ENCODE measurements around the gene NAPB. TPM values are rescaled to one million over a fixed set of nuclear protein-coding genes. Genes with fewer than 3 reads are reported as not detected.

The NAPB gene
- total and polyA plus RNA-seq, 2 experiments from 2014 or later: 7.3 to 11.2 TPM

GRCh38 chr20:23335521-23335920, 85.8 kb downstream of the NAPB start:
- DNase-seq (ENCODE audit: low spot score): no peak
- Histone ChIP-seq H3K79me2 (no peaks in the 10 kb centered on the region), H3K27ac (no peak overlapping the region), H3K27me3 (no peaks in the 10 kb centered on the region), H2AFZ (no peak overlapping the region), H3K4me2 (no peak overlapping the region), H3K9me3 (ENCODE audit: low read depth) (no peaks in the 10 kb centered on the region), H3K4me1 (ENCODE audit: insufficient read depth) (no peaks in the 10 kb centered on the region), H3K4me3 (no peak overlapping the region), H3K9me2 (replicated peaks; ENCODE audit: insufficient read depth) (no peaks in the 10 kb centered on the region), H4K20me1 (ENCODE audit: insufficient read depth, poor library complexity, severe bottlenecking) (no peaks in the 10 kb centered on the region), H3K36me3 (replicated peaks; ENCODE audit: insufficient read depth, low read depth) (no peaks in the 10 kb centered on the region)
- TF ChIP-seq, protein P1, sequence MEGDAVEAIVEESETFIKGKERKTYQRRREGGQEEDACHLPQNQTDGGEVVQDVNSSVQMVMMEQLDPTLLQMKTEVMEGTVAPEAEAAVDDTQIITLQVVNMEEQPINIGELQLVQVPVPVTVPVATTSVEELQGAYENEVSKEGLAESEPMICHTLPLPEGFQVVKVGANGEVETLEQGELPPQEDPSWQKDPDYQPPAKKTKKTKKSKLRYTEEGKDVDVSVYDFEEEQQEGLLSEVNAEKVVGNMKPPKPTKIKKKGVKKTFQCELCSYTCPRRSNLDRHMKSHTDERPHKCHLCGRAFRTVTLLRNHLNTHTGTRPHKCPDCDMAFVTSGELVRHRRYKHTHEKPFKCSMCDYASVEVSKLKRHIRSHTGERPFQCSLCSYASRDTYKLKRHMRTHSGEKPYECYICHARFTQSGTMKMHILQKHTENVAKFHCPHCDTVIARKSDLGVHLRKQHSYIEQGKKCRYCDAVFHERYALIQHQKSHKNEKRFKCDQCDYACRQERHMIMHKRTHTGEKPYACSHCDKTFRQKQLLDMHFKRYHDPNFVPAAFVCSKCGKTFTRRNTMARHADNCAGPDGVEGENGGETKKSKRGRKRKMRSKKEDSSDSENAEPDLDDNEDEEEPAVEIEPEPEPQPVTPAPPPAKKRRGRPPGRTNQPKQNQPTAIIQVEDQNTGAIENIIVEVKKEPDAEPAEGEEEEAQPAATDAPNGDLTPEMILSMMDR (IDR thresholded peaks at IDR 0.05; ENCODE audit: poor library complexity): no peak
- TF ChIP-seq EZH2phosphoT487 (IDR thresholded peaks at IDR 0.05; ENCODE audit: low read depth, severe bottlenecking, unreplicated experiment) (no peak), EZH2 (IDR thresholded peaks at IDR 0.05; ENCODE audit: borderline replicate concordance) (no peak)
- 97% methylated on average over 5 of the region's 5 CpGs for whole genome bisulfite sequencing (ENCODE audit: low lambda C conversion rate, missing lambda C conversion rate)

- H3K27ac ChIP-seq: no peak overlapping the region
- H3K36me3 ChIP-seq (replicated peaks; ENCODE audit: insufficient read depth, low read depth): no peaks in the 10 kb centered on the region
- no peaks in the 10 kb centered on the region for H3K27me3 ChIP-seq
- H3K9me2 ChIP-seq (replicated peaks; ENCODE audit: insufficient read depth): no peaks in the 10 kb centered on the region
- WGBS (ENCODE audit: low lambda C conversion rate, missing lambda C conversion rate): 64% methylated on average over 3 of the region's 3 CpGs
- H3K79me2 ChIP-seq: no peaks in the 10 kb centered on the region
- H3K9me3 ChIP-seq (ENCODE audit: low read depth): no peaks in the 10 kb centered on the region
- TF ChIP-seq EZH2phosphoT487 (IDR thresholded peaks at IDR 0.05; ENCODE audit: low read depth, severe bottlenecking, unreplicated experiment) (no peak), EZH2 (IDR thresholded peaks at IDR 0.05; ENCODE audit: borderline replicate concordance) (no peak)
- no peak for DNase-seq (ENCODE audit: low spot score)
- H3K4me2 ChIP-seq: no peak overlapping the region
- H3K4me1 ChIP-seq (ENCODE audit: insufficient read depth): no peaks in the 10 kb centered on the region
- no peaks in the 10 kb centered on the region for H4K20me1 ChIP-seq (ENCODE audit: insufficient read depth, poor library complexity, severe bottlenecking)
- no peak overlapping the region for H2AFZ ChIP-seq
- no peak overlapping the region for H3K4me3 ChIP-seq
These were observed 87.2 kb downstream of the NAPB start for GRCh38 chr20:23334111-23334510.

DNA sequence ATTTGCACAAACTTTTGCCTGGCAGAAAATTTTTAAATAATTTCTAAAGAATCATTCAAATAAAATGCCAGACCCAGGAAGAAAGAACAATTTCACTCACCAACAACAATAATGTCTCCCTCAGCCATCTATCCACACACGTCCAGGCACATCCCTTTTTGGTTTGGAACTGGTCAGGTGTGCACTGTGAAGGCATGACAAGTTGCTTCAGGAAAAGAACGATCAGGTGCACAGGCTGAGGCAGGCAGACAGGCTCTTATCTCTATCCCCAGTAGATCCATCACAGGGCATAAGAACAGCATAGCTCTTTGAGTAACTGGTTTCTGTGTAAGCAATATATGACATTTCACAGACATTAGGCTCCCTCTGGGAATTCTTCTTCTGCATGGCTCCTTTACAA, 88.8 kb downstream of the NAPB start:
- DNase-seq (ENCODE audit: low spot score): no peak
- no peak overlapping the region for H3K4me2 ChIP-seq
- no peaks in the 10 kb centered on the region for H3K9me3 ChIP-seq (ENCODE audit: low read depth)
- H3K27me3 ChIP-seq: no peaks in the 10 kb centered on the region
- H2AFZ ChIP-seq: no peak overlapping the region
- no peaks in the 10 kb centered on the region for H3K79me2 ChIP-seq
- H4K20me1 ChIP-seq (ENCODE audit: insufficient read depth, poor library complexity, severe bottlenecking): no peaks in the 10 kb centered on the region
- H3K9me2 ChIP-seq (replicated peaks; ENCODE audit: insufficient read depth): no peaks in the 10 kb centered on the region
- no peak overlapping the region for H3K4me3 ChIP-seq
- no peaks in the 10 kb centered on the region for H3K4me1 ChIP-seq (ENCODE audit: insufficient read depth)
- TF ChIP-seq EZH2phosphoT487 (IDR thresholded peaks at IDR 0.05; ENCODE audit: low read depth, severe bottlenecking, unreplicated experiment): no peak
- no peak for TF ChIP-seq EZH2 (IDR thresholded peaks at IDR 0.05; ENCODE audit: borderline replicate concordance)
- TF ChIP-seq, protein P1 (IDR thresholded peaks at IDR 0.05; ENCODE audit: poor library complexity): no peak
- no peaks in the 10 kb centered on the region for H3K36me3 ChIP-seq (replicated peaks; ENCODE audit: insufficient read depth, low read depth)
- no peak overlapping the region for H3K27ac ChIP-seq
- WGBS (ENCODE audit: low lambda C conversion rate, missing lambda C conversion rate): 48% methylated on average over 2 of the region's 2 CpGs

DNA sequence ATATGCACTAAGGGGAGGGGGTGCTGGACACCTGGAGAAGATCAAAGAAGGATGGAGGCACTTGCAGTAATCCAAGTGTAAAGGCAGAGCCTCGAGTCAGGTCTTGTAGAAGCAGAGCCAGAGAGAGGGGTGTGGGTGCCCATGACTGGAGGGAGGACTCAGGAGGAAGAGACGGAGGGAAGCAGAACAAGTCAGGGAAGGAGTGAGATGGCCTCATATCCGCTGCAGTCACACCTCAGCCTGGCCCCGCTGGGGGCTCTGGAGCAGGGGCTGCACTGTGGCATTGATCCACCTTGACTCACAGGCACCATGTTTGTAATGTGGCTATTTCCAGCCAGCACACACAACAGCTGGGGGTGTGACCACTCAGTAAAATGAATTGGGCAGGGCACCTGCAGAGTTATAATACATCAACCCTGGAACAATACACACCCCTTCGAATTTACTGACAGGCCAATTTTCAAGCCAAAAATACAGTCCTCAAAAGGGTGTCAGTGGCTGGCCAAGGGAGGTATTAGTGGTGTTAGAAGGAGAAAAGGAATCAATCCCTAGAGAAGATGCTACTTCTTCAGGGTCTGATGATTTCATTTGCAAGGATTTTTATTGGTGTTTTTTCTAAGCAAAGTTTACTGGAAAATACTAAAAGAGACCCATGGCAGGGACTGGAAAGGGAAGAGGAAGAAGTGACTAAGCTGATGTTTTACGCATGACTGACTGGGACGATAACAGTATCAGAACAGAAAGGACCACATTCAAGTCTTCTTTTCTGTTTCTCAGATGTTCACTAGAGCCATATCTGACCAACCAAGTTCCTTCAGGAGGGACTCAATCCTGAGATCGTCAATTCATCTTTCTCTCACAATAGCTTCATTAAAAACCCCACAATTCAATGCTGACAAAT, 89.6 kb downstream of the NAPB start:
- H3K36me3 ChIP-seq (replicated peaks; ENCODE audit: insufficient read depth, low read depth): no peaks in the 10 kb centered on the region
- H3K9me3 ChIP-seq (ENCODE audit: low read depth): no peaks in the 10 kb centered on the region
- TF ChIP-seq, protein P1 (IDR thresholded peaks at IDR 0.05; ENCODE audit: poor library complexity): no peak
- TF ChIP-seq EZH2 (IDR thresholded peaks at IDR 0.05; ENCODE audit: borderline replicate concordance): no peak
- no peak for TF ChIP-seq EZH2phosphoT487 (IDR thresholded peaks at IDR 0.05; ENCODE audit: low read depth, severe bottlenecking, unreplicated experiment)
- WGBS (ENCODE audit: low lambda C conversion rate, missing lambda C conversion rate): 77% methylated on average over 8 of the region's 8 CpGs
- DNase-seq (ENCODE audit: low spot score): no peak
- no peaks in the 10 kb centered on the region for H4K20me1 ChIP-seq (ENCODE audit: insufficient read depth, poor library complexity, severe bottlenecking)
- no peak overlapping the region for H3K4me2 ChIP-seq
- no peak overlapping the region for H2AFZ ChIP-seq
- H3K4me3 ChIP-seq: no peak overlapping the region
- H3K4me1 ChIP-seq (ENCODE audit: insufficient read depth): no peaks in the 10 kb centered on the region
- H3K27me3 ChIP-seq: no peaks in the 10 kb centered on the region
- no peak overlapping the region for H3K27ac ChIP-seq
- H3K9me2 ChIP-seq (replicated peaks; ENCODE audit: insufficient read depth): no peaks in the 10 kb centered on the region
- no peaks in the 10 kb centered on the region for H3K79me2 ChIP-seq
